ENCODE measurements around the gene WNT9B. TPM values are rescaled to one million over a fixed set of nuclear protein-coding genes. Genes with fewer than 3 reads are reported as not detected.

Gene WNT9B
- total and polyA plus RNA-seq, 9 of the 15 experiments (the other 6 are each of a cell fraction or from before 2014, with no cell fraction given): not detected

- TF ChIP-seq SIX5 (IDR thresholded peaks at IDR 0.05; ENCODE audit: borderline replicate concordance in 1 of 2, insufficient read depth in 1 of 2, low read depth in 1 of 2, low read length in 2 of 2): no peak
- TF ChIP-seq SRF (CRISPR knock-in tag; IDR thresholded peaks at IDR 0.05): no peak
- peak; percentile 36; the same call in 1 of the 2 replicates for TF ChIP-seq ZNF740 (CRISPR knock-in tag; IDR thresholded peaks at IDR 0.05)
- TF ChIP-seq ZNF740 (tag; IDR thresholded peaks at IDR 0.05): no peak
- no peak for TF ChIP-seq TFE3 (CRISPR knock-in tag; IDR thresholded peaks at IDR 0.05)
- TF ChIP-seq CTCF (IDR thresholded peaks at IDR 0.05 in 2 of 3, conservative IDR thresholded peaks at IDR 0.05 in 1 of 3; ENCODE audit: insufficient read depth in 2 of 3, low read depth in 1 of 3, low read length in 3 of 3): 0 out of 6 replicates have a peak, but pooled peaks of 1 of the 3 experiments have one; percentile 2
- no peak for TF ChIP-seq MCM2 (IDR thresholded peaks at IDR 0.05; ENCODE audit: low read depth)
- TF ChIP-seq ZBTB17 (CRISPR knock-in tag; IDR thresholded peaks at IDR 0.05): no peak; the same call in 1 of the 2 replicates
- no peak for TF ChIP-seq ZNF354B (CRISPR knock-in tag; IDR thresholded peaks at IDR 0.05)
- peak; percentile 54; the same call in 1 of the 2 replicates for TF ChIP-seq MTA3 (IDR thresholded peaks at IDR 0.05; ENCODE audit: borderline replicate concordance)
- peak; percentile 41; the same call in 1 of the 2 replicates for TF ChIP-seq NCOA1 (IDR thresholded peaks at IDR 0.05; ENCODE audit: low read depth)
- TF ChIP-seq TAL1 (IDR thresholded peaks at IDR 0.05): peak; percentile 70
- TF ChIP-seq MEF2A (IDR thresholded peaks at IDR 0.05; ENCODE audit: control insufficient read depth, low read depth, low read length): no peak
- no peak for TF ChIP-seq NFE2L1 (tag; IDR thresholded peaks at IDR 0.05; ENCODE audit: borderline replicate concordance, low read depth)
- no peak for TF ChIP-seq SETDB1 (IDR thresholded peaks at IDR 0.05; ENCODE audit: low read length)
- no peak for TF ChIP-seq MAFF (IDR thresholded peaks at IDR 0.05; ENCODE audit: low read length)
- TF ChIP-seq NR0B1 (IDR thresholded peaks at IDR 0.05; ENCODE audit: partially characterized antibody): no peak
- no peak for TF ChIP-seq FOXM1 (IDR thresholded peaks at IDR 0.05; ENCODE audit: low read depth)
- no peak; the same call in 1 of the 2 replicates for TF ChIP-seq FOXM1 (CRISPR knock-in tag; IDR thresholded peaks at IDR 0.05; ENCODE audit: low read depth)
- TF ChIP-seq CEBPB (tag; IDR thresholded peaks at IDR 0.05): no peak
Observed at GRCh38 chr17:46818929-46819859, 32.2 kb upstream of the WNT9B start (continued).

Data from K562 (cell line).